HG02970 (cell line): Measurements from ENCODE around the gene ME3.

ENCODE experiments used
- ATAC-seq: cut with Tn5 transposase; IDR thresholded peaks from one replicate; pipeline ENCODE4 v1.9.1; 2021; ENCODE audit warnings: mild to moderate bottlenecking, moderate library complexity, moderate number of reproducible peaks; ENCODE audit not compliant: unreplicated experiment, low FRiP score

ME3 gene

GRCh38 chr11:86473991-86474833 is 198.2 kb downstream of the ME3 start:
- ATAC-seq = no peak

DNA sequence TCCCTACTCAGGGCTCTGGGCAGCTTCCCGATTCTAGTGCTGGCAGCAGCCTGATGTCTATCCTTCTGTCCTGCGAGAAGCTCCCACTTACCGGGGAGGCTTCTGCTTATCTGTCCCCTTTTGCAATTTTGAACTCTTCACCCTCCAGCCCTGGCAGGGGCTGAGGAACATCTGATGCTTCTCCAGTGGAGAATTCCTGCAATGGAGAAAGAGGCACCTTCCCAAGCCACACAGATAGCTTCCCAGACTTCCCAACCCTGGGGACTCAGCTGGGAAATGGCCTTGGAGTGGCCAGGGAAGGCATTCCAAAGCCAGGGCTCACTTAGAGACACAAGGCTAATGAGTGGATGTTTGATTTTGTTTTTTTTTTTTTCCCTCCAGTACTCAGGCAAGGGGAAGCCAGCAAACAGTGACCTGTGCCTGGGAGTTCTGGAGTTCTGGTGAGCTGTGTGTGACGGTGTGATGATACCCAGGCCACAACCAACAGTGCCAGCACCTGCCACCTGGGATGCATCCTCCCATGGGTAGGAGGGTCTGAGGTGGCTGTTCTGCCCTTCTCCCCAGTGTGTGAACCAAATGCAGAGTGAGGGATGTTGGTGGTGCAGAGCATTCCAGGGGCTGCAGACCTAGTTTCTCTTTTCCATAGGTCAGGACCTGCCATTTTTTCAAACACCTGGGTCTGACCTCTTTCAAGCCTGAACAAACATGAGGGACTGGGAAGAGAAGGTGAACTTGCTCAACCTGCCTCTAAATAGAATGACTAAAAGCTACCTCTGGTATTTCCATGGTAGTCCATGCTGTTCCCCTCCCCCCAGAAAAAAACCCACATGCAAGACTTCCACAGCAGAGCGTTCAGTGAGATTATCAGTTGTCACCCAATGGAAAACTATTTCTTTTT is 202.7 kb downstream of the ME3 start:
- ATAC-seq = no peak

- ATAC-seq = no peak
Observed at GRCh38 chr11:86468169-86468568, 204.2 kb downstream of the ME3 start.

GRCh38 chr11:86464509-86465221 is 207.8 kb downstream of the ME3 start:
- ATAC-seq = no peak

DNA sequence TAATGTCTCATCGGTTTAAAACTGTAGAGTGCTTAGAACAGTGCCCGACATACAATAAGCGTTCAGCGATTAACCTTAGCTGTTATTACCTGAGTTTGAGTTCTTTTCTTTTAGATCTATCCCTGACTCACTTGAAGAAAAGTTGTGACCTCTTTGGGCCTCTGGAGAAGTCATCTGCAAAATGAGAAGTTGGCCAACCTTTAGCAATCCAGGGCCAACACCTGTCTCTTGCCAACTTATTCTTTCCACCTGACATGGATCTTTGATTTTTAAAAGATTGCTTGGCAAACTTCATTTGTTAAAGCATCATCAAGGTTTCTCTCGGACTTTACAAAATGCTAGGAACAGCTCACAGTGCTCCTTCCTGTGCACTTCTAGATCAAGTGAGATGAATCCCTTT is 208.5 kb downstream of the ME3 start:
- no peak for ATAC-seq

- ATAC-seq = no peak
Observed at GRCh38 chr11:86463120-86463519, 209.3 kb downstream of the ME3 start.

DNA sequence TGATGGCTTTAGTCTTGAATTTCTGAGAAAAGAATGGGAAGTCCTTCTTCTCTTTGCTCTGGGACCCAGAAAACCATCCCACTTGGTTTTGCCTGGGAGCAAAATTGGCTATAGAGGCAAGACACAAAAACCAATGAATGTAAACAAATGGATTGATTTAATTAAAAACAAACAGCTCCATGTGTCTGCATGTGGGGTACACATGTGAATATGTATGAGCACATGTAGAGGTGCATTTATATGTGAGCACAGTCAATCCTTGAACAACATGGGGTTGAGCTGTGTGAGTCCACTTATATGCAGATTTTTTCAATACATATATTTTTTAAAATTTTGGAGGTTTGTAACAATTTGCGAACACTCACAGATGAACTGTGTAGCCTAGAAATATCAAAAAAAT is 210.5 kb downstream of the ME3 start:
- no peak for ATAC-seq

DNA sequence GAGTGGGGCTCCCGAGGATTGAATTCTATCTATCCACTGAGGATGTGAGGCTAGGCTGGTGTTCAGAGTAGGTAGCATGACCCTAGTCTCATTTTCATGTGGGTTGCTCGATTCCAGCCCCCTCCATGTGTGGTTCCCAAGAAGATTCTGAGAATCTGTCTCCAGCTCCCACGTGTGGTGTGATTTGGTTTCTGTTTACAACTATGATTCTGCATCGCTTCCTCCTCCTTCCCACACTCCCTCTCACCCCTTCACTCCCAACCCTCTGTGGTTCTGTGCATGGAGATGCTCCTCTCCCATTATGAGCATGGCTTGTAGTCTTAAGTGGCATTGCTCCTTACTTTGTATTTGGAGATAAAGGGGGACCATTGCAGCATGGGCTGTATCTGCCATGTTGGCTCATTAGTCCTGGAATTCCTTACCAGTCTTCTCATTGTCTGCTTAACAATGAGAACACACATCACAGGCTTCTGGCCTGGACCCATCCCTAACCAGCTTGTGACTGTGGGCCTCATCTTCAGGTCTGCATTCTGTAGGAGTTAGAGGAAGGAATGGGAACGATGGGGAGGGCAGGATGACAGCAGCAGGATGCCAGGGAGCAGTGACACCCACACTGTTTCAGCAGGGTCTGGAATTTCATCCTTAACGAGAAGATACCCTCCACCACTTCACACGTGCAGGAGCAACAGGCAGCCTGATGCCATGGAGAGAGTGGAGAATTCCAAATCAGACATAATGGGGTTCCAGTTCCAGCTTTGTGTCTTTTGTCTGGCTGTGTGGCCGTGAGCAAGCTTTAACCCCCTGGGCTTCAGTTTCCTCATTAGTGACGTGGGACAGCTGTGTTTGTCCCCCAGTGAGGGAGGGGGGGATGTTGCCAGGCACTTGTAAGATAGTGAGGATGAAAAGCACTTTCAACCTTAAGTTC is 211.7 kb downstream of the ME3 start:
- no peak for ATAC-seq

GRCh38 chr11:86459682-86460460 is 212.5 kb downstream of the ME3 start:
- ATAC-seq = no peak

GRCh38 chr11:86459002-86459385 is 213.4 kb downstream of the ME3 start:
- ATAC-seq = no peak

- ATAC-seq = no peak
Observed at GRCh38 chr11:86458294-86459001, 214.0 kb downstream of the ME3 start.

DNA sequence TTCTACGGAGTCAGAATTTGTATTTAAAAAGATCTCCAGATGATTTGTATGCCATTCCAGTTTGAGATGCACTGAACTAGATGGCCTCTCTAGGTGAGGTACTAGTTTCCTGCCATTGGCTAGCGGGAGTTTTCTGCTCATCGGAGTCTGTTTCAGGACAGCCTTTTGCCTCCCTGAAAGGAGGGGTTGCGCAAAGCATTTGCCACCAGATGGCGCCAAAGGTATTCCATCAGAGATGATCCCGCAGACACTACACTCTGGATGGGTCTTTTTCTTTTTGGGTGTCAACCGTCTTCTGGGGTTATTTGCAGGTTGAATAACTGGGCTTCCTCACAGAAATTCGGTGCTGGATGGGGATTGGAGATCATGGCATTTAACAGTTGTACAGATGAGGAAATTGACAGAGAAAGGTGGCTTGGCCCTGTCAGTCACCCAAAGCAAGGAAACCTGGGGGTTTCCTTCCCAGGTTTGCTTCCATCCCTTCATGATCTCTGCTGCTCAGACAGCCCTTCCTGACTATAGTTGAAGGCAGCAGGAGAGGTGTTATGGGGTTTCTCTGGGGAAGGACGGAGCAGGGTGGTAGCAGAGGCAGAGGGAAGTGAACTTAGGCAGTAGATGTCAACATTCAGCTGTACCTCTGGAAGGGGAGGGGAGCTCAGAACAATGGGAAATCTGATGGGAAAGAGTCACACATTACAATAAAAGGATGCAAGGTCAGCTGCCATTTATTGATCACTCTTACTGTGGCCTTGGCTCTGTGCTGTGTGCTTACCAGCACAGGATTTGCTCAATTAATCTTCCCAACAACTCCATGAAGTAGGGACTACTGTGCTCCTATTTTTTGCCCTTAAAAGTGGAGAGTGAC is 216.1 kb downstream of the ME3 start:
- peak; percentile 59 for ATAC-seq

DNA sequence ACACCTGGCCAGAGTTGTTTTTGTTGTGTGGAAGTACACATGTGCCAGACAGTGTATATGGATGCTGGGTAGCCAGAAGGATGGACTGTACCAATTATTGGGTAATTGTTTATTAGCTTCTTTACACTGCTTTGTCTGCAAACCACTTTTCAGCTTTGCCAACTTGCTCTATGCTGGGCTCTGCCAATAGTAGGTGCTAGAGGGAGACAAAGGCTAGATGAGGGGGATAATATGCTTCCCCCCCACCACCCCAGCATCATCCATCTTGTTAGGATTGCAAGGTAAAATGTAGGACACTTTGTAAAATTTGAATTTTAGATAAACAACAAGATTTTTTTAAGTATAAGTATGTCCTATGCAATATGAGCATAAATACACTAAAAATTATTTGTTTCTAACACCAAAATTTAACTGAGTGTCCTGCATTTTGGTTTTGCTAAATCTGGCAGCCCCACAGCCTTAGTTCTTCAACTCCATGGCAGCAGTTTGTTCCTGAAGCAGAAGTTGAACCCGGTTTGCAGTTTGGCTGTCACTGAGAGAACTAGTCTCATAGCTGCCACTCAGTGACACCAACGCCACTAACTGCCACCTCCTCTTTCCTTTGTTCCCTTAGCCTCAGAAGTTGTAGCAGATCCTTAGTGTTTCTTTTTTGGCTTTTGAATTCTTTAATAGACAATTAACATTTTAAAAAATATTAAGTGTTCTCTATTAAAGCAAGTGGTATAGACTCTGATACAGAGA is 219.0 kb downstream of the ME3 start:
- no peak for ATAC-seq

GRCh38 chr11:86449993-86450629 is 222.3 kb downstream of the ME3 start:
- ATAC-seq = no peak

DNA sequence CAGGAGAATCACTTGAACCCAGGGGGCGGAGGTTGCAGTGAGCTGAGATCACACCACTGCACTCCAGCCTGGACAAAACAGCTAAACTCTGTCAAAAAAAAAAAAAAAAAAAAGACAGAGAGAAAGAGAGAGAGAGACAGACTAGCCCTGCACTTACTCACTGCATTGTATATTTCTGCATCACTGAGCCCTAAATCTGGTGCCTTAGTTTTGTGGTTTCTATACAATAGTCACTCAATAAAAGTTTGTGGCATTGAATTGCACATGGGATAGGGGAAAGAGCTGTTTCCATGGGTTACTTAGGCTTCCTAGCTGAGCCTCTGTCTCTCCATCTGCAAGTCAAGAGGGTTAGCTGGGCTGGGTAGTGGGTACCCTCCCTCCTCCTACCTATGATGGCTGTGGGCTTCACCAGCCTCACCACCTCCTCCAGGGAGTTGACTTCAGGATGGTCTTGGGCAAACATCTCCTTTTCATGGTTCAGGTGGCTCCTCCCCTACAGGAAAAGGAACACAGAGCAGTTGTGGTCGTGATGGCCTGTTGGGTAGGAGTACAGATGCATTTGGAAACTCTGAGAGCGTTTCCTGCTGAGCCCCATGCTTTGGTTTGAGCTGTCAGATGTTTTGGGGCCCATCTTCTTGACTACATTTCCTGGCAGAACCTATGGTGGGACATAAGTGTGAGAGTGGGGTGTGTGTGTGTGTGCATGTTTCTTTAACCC is 224.5 kb downstream of the ME3 start:
- ATAC-seq = no peak

- no peak for ATAC-seq
Observed at GRCh38 chr11:86446924-86447285, 225.5 kb downstream of the ME3 start.
